Measurements from ENCODE around the gene ANXA7. TPM values are rescaled to one million over a fixed set of nuclear protein-coding genes. Genes with fewer than 3 reads are reported as not detected.

Gene ANXA7
- total RNA-seq, 2 experiments from 2014 or later: 101 to 103 TPM

DNA sequence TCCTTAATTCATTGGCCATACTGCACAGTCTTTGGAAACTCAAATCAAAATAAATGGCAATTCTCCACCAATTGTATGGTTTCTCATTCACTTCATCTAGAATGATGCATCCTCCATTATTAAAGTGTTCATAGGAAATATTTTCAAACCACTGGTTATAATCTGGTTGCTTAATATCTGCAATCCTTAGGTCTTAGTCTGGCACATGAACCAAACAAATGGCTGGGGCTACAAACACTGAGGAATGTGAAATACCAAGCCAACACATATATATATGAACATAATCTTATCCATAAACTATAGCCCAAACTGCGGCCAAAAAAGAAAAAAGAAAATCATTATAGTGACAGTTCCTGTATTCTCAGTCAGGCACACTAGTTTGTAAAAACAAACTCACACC, 25.2 kb upstream of the ANXA7 start:
- Mint-ChIP-seq H3K4me3 (no peak overlapping the region), H3K36me3 (ENCODE audit: low read depth) (peaks cover 2% of the 10 kb centered on the region), H3K4me1 (ENCODE audit: low read depth) (peaks cover 9% of the 10 kb centered on the region), H3K27me3 (no peaks in the 10 kb centered on the region), H3K9me3 (no peaks in the 10 kb centered on the region), H3K27ac (no peak overlapping the region)
- ATAC-seq (no peak), DNase-seq (no peak)
- ChIA-PET POLR2A (no interaction called here), CTCF (no interaction called here)
- intact Hi-C loops (cut with micrococcal nuclease): no loop called here
- TF ChIP-seq, protein P1, sequence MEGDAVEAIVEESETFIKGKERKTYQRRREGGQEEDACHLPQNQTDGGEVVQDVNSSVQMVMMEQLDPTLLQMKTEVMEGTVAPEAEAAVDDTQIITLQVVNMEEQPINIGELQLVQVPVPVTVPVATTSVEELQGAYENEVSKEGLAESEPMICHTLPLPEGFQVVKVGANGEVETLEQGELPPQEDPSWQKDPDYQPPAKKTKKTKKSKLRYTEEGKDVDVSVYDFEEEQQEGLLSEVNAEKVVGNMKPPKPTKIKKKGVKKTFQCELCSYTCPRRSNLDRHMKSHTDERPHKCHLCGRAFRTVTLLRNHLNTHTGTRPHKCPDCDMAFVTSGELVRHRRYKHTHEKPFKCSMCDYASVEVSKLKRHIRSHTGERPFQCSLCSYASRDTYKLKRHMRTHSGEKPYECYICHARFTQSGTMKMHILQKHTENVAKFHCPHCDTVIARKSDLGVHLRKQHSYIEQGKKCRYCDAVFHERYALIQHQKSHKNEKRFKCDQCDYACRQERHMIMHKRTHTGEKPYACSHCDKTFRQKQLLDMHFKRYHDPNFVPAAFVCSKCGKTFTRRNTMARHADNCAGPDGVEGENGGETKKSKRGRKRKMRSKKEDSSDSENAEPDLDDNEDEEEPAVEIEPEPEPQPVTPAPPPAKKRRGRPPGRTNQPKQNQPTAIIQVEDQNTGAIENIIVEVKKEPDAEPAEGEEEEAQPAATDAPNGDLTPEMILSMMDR (IDR thresholded peaks at IDR 0.05): no peak

DNA sequence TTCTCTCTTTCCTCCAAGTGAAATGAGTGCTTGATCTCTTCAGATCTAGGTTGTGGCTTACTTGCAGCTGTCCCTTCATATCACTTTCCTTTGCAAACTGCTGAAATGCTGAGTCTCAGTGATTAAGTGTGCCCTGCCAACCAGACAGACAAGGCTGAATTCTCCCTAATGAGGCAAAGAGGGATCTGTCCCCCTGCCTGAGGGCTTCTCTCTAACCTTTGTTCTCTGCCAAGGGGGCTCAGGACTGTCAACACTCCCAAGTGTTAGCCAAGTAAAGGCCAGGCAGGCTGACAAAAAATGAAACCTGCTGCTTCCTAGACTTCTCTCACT, 19.6 kb upstream of the ANXA7 start, which contains the start of gene MSS51:
MSS51 (minus strand) TSS at position 24 of the 330 bp plus-strand sequence. CDS start 5,277 bp downstream, outside the sequence.
- Mint-ChIP-seq H3K27me3 (no peaks in the 10 kb centered on the region), H3K9me3 (no peaks in the 10 kb centered on the region), H3K36me3 (ENCODE audit: low read depth) (peaks cover 2% of the 10 kb centered on the region), H3K4me1 (ENCODE audit: low read depth) (peaks cover 12% of the 10 kb centered on the region), H3K4me3 (no peak within 1 kb of the TSS), H3K27ac (no peak within 1 kb of the TSS)
- ChIA-PET CTCF (interaction anchor here (1.2 kb wide), 1 partner anchor 13 kb away, joined by 3 read pairs; no protein-coding TSS in a partner anchor), POLR2A (interaction anchor here (1.1 kb wide), 1 partner anchor 62 kb away, joined by 3 read pairs; the partner anchor contains the start of gene PPP3CB)
- DNase-seq (no peak), ATAC-seq (no peak)
- intact Hi-C loops (cut with micrococcal nuclease): no loop called here
- TF ChIP-seq, protein P1 (IDR thresholded peaks at IDR 0.05): no peak

DNA sequence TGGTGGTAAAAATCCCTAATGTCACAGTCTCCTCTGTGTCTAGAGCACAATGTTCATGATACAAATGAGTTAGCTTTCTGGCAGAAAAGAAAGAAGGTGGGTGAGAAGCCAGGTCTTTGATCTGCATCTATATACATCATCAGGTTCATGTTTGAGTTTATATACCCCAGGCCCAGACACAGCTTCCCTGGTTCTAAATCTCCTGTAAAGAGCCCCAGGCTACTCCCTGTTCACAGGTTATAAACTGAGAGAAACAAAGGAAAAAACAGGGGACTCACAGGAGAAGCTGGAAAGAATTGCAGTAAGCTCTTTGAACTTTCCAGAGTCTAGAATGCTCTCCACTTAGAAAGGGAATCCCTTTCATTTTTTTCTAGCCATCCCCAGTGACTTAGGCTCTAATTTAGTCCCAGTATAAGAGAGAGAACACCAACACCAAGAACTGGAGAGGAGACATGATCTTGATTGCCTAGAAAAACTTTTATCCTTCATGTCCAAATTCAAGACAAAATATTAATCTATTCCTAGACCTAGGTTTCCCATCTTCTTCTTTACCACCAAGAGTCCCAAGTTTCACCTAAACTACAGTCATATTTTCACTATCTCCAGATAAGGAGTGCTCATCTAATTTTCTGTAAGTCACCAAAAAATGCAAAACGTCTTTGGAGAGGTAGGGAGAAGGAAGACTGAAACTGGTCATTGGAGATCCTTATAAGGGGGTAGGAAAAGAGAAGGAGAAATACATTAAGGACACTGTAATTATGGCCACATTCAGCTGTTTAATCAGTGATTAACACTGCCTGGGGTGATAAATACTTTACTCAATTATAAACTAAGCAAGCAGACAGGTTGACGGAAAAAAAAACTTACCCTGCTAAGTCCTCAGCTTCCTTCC, 19.0 kb upstream of the ANXA7 start:
- ChIA-PET CTCF (interaction anchor here (1.2 kb wide), 1 partner anchor 12 kb away, joined by 3 read pairs; no protein-coding TSS in a partner anchor), POLR2A (interaction anchor here (1.1 kb wide), 1 partner anchor 63 kb away, joined by 3 read pairs; the partner anchor contains the start of gene PPP3CB)
- ATAC-seq (no peak), DNase-seq (no peak)
- intact Hi-C loops (cut with micrococcal nuclease): no loop called here
- Mint-ChIP-seq H3K27me3 (no peaks in the 10 kb centered on the region), H3K27ac (no peak overlapping the region), H3K4me1 (ENCODE audit: low read depth) (peaks cover 12% of the 10 kb centered on the region), H3K36me3 (ENCODE audit: low read depth) (peaks cover 2% of the 10 kb centered on the region), H3K4me3 (no peak overlapping the region), H3K9me3 (no peaks in the 10 kb centered on the region)
- TF ChIP-seq, protein P1 (IDR thresholded peaks at IDR 0.05): no peak

DNA sequence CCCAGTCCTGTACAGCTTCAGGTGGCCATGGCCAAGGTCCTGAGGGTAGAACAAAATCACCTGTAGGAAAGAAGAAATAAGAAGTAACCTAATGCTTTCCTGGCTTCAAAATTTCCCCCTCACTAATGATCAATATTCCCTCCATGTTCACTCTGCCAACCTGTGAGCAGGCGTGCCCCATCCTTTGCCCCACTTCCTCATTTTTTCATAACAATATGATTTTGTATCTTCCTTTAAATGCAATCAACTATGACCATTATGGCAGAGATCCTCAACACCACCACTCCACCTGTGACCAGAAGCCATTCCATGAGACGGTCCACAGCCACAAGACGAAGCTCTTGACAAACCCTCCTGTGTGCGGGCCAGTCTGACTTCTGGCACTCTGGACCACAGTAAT, 12.5 kb upstream of the ANXA7 start:
- no peaks in the 10 kb centered on the region for H3K9me3 Mint-ChIP-seq
- DNase-seq: no peak
- no peak for ATAC-seq

More for the DNA sequence above, 12.5 kb upstream of the ANXA7 start:
- POLR2A ChIA-PET: no interaction called here
- Mint-ChIP-seq H3K4me1 (ENCODE audit: low read depth) (peaks cover 10% of the 10 kb centered on the region), H3K36me3 (ENCODE audit: low read depth) (peaks cover 24% of the 10 kb centered on the region), H3K27ac (no peak overlapping the region), H3K4me3 (no peak overlapping the region), H3K27me3 (no peaks in the 10 kb centered on the region)
- intact Hi-C loops (cut with micrococcal nuclease): no loop called here
- CTCF ChIA-PET: no interaction called here
- TF ChIP-seq, protein P1 (IDR thresholded peaks at IDR 0.05): no peak

Measured in activated CD8-positive, alpha-beta T cell treated with anti-CD3 and anti-CD28 coated beads for 36 hours (primary cell).